ENCODE measurements around the gene DLG2. TPM values are rescaled to one million over a fixed set of nuclear protein-coding genes. Genes with fewer than 3 reads are reported as not detected.
"Not testable (repeated sequence)": the region's sequence is repeated elsewhere in the genome, so short reads cannot be mapped to it uniquely, and the experiment has no call there.

The DLG2 gene
- total and polyA plus RNA-seq, 2 of the 8 experiments (the other 6 are each of a cell fraction or from before 2014, with no cell fraction given) = 1.7 to 14.3 TPM

- TF ChIP-seq TBP (IDR thresholded peaks at IDR 0.05; ENCODE audit: low read depth, low read length) (no peak), GABPA (IDR thresholded peaks at IDR 0.05; ENCODE audit: borderline replicate concordance, insufficient read depth, low read length) (no peak), CHD1 (IDR thresholded peaks at IDR 0.05; ENCODE audit: low read depth, low read length) (no peak), SUZ12 (IDR thresholded peaks at IDR 0.05; ENCODE audit: low read length) (no peak)
These were observed 512.4 kb downstream of the DLG2 start (continued) for GRCh38 chr11:85114786-85115185.

- H3K36me3 ChIP-seq (ENCODE audit: control insufficient read depth in 2 of 4, insufficient read depth in 4 of 4, low read length in 3 of 4); H3K9ac ChIP-seq (replicated peaks in 1 of 4; ENCODE audit: extremely low read depth in 1 of 4, low read depth in 3 of 4, low read length in 3 of 4); H4K8ac ChIP-seq (ENCODE audit: extremely low read depth, insufficient read depth, low read length); H3K14ac ChIP-seq (ENCODE audit: insufficient read length); H2BK15ac ChIP-seq (ENCODE audit: low read length); H2AK5ac ChIP-seq (ENCODE audit: low read depth, low read length); H2BK20ac ChIP-seq (ENCODE audit: low read length); H3K56ac ChIP-seq (replicated peaks; ENCODE audit: insufficient read length, low read depth, low read length); H2BK5ac ChIP-seq (ENCODE audit: low read depth, low read length); H3K27me3 ChIP-seq (replicated peaks in 1 of 4; ENCODE audit: control insufficient read depth in 3 of 4, extremely low read depth in 1 of 4, insufficient read depth in 3 of 4, low read length in 3 of 4); H3K4ac ChIP-seq (replicated peaks; ENCODE audit: insufficient read length, low read depth, low read length); H3K9me3 ChIP-seq (ENCODE audit: insufficient read depth in 2 of 2, low read depth in 1 of 2, low read length in 1 of 2); H3K4me2 ChIP-seq (ENCODE audit: insufficient read depth in 1 of 2, low read depth in 2 of 2, low read length in 2 of 2); H3K18ac ChIP-seq (ENCODE audit: extremely low read depth, low read length); CTCF ChIA-PET (ENCODE audit: partially characterized antibody); H3K79me2 ChIP-seq (ENCODE audit: control insufficient read depth in 1 of 2, insufficient read depth in 2 of 2, low read length in 2 of 2); POLR2A ChIA-PET (ENCODE audit: partially characterized antibody); H4K5ac ChIP-seq (ENCODE audit: insufficient read length, low read depth, low read length); H3K27ac ChIP-seq (ENCODE audit: low read depth, low read length); H2BK12ac ChIP-seq (ENCODE audit: low read depth, low read length); DNase-seq (ENCODE audit: low read depth in 1 of 2, low spot score in 2 of 2); H4K91ac ChIP-seq (replicated peaks; ENCODE audit: insufficient read length, low read length); H3K23me2 ChIP-seq (ENCODE audit: low read depth, low read length); H3K4me1 ChIP-seq (replicated peaks in 1 of 4; ENCODE audit: control insufficient read depth in 3 of 4, insufficient read depth in 4 of 4, low read length in 3 of 4); FAIRE-seq; H2BK120ac ChIP-seq (replicated peaks; ENCODE audit: low read depth, low read length); H3K79me1 ChIP-seq (ENCODE audit: low read depth, low read length); H2AFZ ChIP-seq (ENCODE audit: low read length); H4K20me1 ChIP-seq (replicated peaks in 1 of 2; ENCODE audit: control insufficient read depth in 1 of 2, insufficient read depth in 2 of 2, low read length in 2 of 2); H3K4me3 ChIP-seq (ENCODE audit: extremely low read depth in 1 of 4, insufficient read depth in 2 of 4, low read depth in 3 of 4, low read length in 4 of 4); H3K23ac ChIP-seq (ENCODE audit: insufficient read length): not testable (repeated sequence)
- 100% methylated on average over 1 of the region's 1 CpG; no CpG with 5 or more reads in 1 of the 2 experiments for whole genome bisulfite sequencing, 2 experiments (ENCODE audit: extremely low coverage in 1 of 2, insufficient coverage in 1 of 2, insufficient read length in 1 of 2, insufficient replicate concordance in 2 of 2, low coverage in 1 of 2, low lambda C conversion rate in 2 of 2, missing lambda C conversion rate in 1 of 2)
These were observed 516.9 kb downstream of the DLG2 start for GRCh38 chr11:85110246-85110645.
